Measurements from ENCODE around the gene SHROOM1.

The SHROOM1 gene

DNA sequence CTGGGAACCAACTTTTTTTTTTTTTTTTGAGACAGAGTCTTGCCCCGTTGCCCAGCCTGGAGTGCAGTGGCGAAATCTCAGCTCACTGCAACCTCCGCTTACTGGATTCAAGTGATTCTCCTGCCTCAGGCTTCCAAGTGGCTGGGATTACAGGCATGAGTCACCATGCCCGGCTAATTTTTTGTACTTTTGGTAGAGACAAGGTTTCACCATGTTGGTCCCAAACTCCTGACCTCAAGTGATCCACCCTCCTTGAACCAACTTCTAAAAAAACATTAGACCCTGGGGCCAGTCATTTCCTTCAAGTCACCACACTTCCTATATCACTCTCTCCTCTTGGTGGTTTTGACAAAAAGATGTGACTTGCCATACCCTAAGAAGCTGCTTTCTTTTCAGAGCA, 10.9 kb upstream of the SHROOM1 start:
- TF ChIP-seq MYC (IDR thresholded peaks at IDR 0.05; ENCODE audit: low read depth, low read length): no peak
- no peak for TF ChIP-seq POLR2A (IDR thresholded peaks at IDR 0.05; ENCODE audit: extremely low read depth, insufficient read length)
- TF ChIP-seq, protein P1, sequence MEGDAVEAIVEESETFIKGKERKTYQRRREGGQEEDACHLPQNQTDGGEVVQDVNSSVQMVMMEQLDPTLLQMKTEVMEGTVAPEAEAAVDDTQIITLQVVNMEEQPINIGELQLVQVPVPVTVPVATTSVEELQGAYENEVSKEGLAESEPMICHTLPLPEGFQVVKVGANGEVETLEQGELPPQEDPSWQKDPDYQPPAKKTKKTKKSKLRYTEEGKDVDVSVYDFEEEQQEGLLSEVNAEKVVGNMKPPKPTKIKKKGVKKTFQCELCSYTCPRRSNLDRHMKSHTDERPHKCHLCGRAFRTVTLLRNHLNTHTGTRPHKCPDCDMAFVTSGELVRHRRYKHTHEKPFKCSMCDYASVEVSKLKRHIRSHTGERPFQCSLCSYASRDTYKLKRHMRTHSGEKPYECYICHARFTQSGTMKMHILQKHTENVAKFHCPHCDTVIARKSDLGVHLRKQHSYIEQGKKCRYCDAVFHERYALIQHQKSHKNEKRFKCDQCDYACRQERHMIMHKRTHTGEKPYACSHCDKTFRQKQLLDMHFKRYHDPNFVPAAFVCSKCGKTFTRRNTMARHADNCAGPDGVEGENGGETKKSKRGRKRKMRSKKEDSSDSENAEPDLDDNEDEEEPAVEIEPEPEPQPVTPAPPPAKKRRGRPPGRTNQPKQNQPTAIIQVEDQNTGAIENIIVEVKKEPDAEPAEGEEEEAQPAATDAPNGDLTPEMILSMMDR (IDR thresholded peaks at IDR 0.05; ENCODE audit: low read depth, low read length): no peak
- TF ChIP-seq MAX (IDR thresholded peaks at IDR 0.05; ENCODE audit: low read depth, low read length): no peak
- peak; percentile 47 for DNase-seq (ENCODE audit: low read depth)
- no peak overlapping the region for H3K4me3 ChIP-seq (ENCODE audit: low read depth, low read length)

- DNase-seq (ENCODE audit: low read depth): no peak
- H3K4me3 ChIP-seq (ENCODE audit: low read depth, low read length): no peak overlapping the region
- TF ChIP-seq POLR2A (IDR thresholded peaks at IDR 0.05; ENCODE audit: extremely low read depth, insufficient read length): no peak
- no peak for TF ChIP-seq MYC (IDR thresholded peaks at IDR 0.05; ENCODE audit: low read depth, low read length)
- TF ChIP-seq, protein P1 (IDR thresholded peaks at IDR 0.05; ENCODE audit: low read depth, low read length): no peak
- no peak for TF ChIP-seq MAX (IDR thresholded peaks at IDR 0.05; ENCODE audit: low read depth, low read length)
Observed at GRCh38 chr5:132840896-132841295, 10.4 kb upstream of the SHROOM1 start.

GRCh38 chr5:132840313-132840712, 9.9 kb upstream of the SHROOM1 start:
- H3K4me3 ChIP-seq (ENCODE audit: low read depth, low read length): no peak overlapping the region
- no peak for TF ChIP-seq POLR2A (IDR thresholded peaks at IDR 0.05; ENCODE audit: extremely low read depth, insufficient read length)
- DNase-seq (ENCODE audit: low read depth): no peak

GRCh38 chr5:132839426-132840301, 9.2 kb upstream of the SHROOM1 start:
- no peak for TF ChIP-seq MAX (IDR thresholded peaks at IDR 0.05; ENCODE audit: low read depth, low read length)
- TF ChIP-seq, protein P1 (IDR thresholded peaks at IDR 0.05; ENCODE audit: low read depth, low read length): no peak
- TF ChIP-seq MYC (IDR thresholded peaks at IDR 0.05; ENCODE audit: low read depth, low read length): no peak
- no peak for TF ChIP-seq POLR2A (IDR thresholded peaks at IDR 0.05; ENCODE audit: extremely low read depth, insufficient read length)
- peak; percentile 33 for DNase-seq (ENCODE audit: low read depth)
- no peak overlapping the region for H3K4me3 ChIP-seq (ENCODE audit: low read depth, low read length)

DNA sequence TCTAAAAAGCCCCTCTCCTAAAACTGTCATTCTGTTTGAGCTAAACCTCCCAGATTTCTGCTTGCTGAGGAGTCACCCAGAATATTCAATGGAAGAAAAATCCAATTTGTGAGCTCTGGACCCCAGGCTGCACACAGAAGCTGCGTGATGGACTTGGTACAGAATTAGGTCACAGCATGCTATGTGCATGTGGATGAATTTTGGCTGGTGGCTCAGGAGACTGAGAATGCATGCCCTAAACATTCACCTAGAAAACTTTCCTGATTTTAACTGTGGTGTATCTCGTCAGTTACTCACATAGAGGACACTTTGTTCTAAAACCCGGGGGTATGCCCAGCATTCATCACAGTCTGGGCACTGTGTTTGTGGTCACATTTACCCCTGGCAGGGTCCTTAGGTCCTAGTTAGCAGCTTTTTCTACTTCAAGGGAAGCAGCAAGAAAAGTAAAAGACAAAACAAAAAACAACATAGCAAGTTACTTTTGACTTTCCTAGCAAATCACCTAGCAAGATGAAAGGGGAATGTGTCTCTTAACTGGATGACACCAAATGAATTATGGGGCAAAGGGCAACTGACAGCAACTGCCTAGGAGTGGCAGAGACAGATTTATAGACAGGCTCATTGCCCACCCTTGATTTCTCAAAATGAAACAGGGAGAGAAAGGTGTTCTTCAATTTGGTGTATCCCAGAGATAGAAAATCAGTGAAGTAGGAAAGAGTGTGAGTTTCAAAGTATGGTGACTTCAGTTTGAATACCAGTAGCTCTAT, 8.3 kb upstream of the SHROOM1 start:
- TF ChIP-seq MAX (IDR thresholded peaks at IDR 0.05; ENCODE audit: low read depth, low read length) (no peak), MYC (IDR thresholded peaks at IDR 0.05; ENCODE audit: low read depth, low read length) (no peak), POLR2A (IDR thresholded peaks at IDR 0.05; ENCODE audit: extremely low read depth, insufficient read length) (no peak)
- TF ChIP-seq, protein P1 (IDR thresholded peaks at IDR 0.05; ENCODE audit: low read depth, low read length): no peak
- no peak overlapping the region for H3K4me3 ChIP-seq (ENCODE audit: low read depth, low read length)
- no peak for DNase-seq (ENCODE audit: low read depth)

DNA sequence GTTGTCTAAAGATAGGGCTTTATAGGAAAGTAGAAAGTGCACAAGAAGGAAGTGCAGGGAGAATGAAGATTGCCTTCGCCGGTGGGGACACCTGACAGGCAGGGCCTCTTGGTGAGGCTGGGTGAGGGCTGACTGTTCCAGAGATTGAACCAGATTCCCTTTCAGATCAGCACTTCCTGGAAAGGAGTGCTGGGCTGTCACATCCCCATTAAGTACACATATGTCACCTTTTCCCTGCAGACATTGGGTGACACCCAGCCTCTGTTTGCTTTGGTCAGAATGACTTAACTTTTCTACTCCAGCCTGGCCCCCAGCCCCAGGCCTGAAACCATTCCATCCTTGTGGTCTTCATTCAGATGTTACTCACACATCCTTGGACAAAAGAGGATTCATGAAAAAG, 7.4 kb upstream of the SHROOM1 start:
- no peak for TF ChIP-seq MYC (IDR thresholded peaks at IDR 0.05; ENCODE audit: low read depth, low read length)
- TF ChIP-seq MAX (IDR thresholded peaks at IDR 0.05; ENCODE audit: low read depth, low read length): no peak
- no peak for TF ChIP-seq POLR2A (IDR thresholded peaks at IDR 0.05; ENCODE audit: extremely low read depth, insufficient read length)
- TF ChIP-seq, protein P1 (IDR thresholded peaks at IDR 0.05; ENCODE audit: low read depth, low read length): no peak
- no peak overlapping the region for H3K4me3 ChIP-seq (ENCODE audit: low read depth, low read length)
- peak; percentile 29 for DNase-seq (ENCODE audit: low read depth)
